GM12878 (cell line): ENCODE measurements around the gene ADAMTSL3.

Experiments
- BHLHE40 ChIP-seq, 2 experiments: fragments of 450-650 bp in 1 of 2; IDR thresholded peaks; 2 replicates each; pipeline ENCODE4 v1.6.1; 2011 to 2017; ENCODE audit warnings: low read depth in 2 of 2, borderline replicate concordance in 1 of 2, improper control_type of control experiment in 1 of 2, low read length in 1 of 2, mild to moderate bottlenecking in 1 of 2
- CTCF ChIP-seq, 3 experiments: IDR thresholded peaks in 2 of 3; conservative IDR thresholded peaks in 1 of 3; 2 replicates each; pipeline ENCODE4 v1.5.1; 2011; ENCODE audit warnings: low read depth in 3 of 3, low read length in 3 of 3, mild to moderate bottlenecking in 3 of 3, control low read depth in 2 of 3, moderate library complexity in 2 of 3, inconsistent platforms in 1 of 3, mixed read lengths in 1 of 3; ENCODE audit not compliant: control insufficient read depth in 2 of 3, insufficient read depth in 1 of 3; ENCODE audit errors: extremely low read depth in 1 of 3
- FOS ChIP-seq: IDR thresholded peaks from 3 replicates; pipeline ENCODE4 v1.6.1; 2011; ENCODE audit warnings: borderline replicate concordance; ENCODE audit not compliant: insufficient read length; ENCODE audit errors: extremely low read depth
- FOXM1 ChIP-seq: IDR thresholded peaks from 2 replicates; pipeline ENCODE4 v1.6.1; 2012; ENCODE audit warnings: low read depth, mild to moderate bottlenecking, inconsistent platforms, low read length, moderate library complexity
- MEF2A ChIP-seq: IDR thresholded peaks from 2 replicates; pipeline ENCODE4 v1.6.1; 2011; ENCODE audit warnings: low read depth, mild to moderate bottlenecking, low read length, moderate library complexity; ENCODE audit not compliant: insufficient read depth
- POLR2A ChIP-seq: IDR thresholded peaks from 2 replicates; pipeline ENCODE4 v1.6.1; 2011; ENCODE audit warnings: low read depth, mild to moderate bottlenecking, low read length
- SMC3 ChIP-seq: IDR thresholded peaks from 2 replicates; pipeline ENCODE4 v1.6.1; 2011; ENCODE audit warnings: low read length, improper control_type of control experiment, borderline replicate concordance
- TBL1XR1 ChIP-seq: IDR thresholded peaks from 2 replicates; pipeline ENCODE4 v1.6.1; 2012; ENCODE audit warnings: low read depth, low read length, improper control_type of control experiment
- TCF3 ChIP-seq: IDR thresholded peaks from 2 replicates; pipeline ENCODE4 v1.6.1; 2012; ENCODE audit warnings: low read depth, mild to moderate bottlenecking, low read length, borderline replicate concordance; ENCODE audit not compliant: insufficient read depth

DNA sequence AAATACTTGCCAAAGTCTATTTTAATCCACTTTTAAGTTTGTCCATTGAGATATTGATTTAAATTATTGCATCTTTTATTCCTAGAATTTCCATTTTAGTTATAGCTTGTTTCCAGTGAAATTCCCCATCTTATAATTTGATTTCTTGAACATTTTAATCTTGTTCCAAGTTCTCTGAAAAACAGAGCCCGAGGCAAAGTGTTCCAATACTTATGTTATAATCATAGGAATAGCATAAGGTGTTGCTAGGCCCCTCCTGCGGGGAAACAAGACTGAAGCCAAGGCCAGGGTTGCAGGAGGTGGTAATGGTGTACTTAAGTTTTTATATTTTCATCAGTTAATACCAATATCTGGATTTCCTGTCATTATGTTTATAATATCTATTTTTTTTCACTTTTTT, 226.6 kb downstream of the ADAMTSL3 start:
- TF ChIP-seq CTCF (IDR thresholded peaks at IDR 0.05 in 2 of 3, conservative IDR thresholded peaks at IDR 0.05 in 1 of 3; ENCODE audit: control insufficient read depth in 2 of 3, extremely low read depth in 1 of 3, insufficient read depth in 1 of 3, low read depth in 3 of 3, low read length in 3 of 3) (no peak), POLR2A (no peak), FOXM1 (no peak), FOS (no peak), MEF2A (no peak), BHLHE40 (IDR thresholded peaks at IDR 0.05; ENCODE audit: borderline replicate concordance in 1 of 2, low read depth in 2 of 2, low read length in 1 of 2) (no peak), TCF3 (no peak), TBL1XR1 (no peak), SMC3 (no peak)
